MM.1S (cell line): ENCODE data around the gene SLC17A8.

Experiments
- DNase-seq: peaks from one replicate; pipeline ENCODE4 v3.0.0-alpha.2; 2015
- H2AFZ ChIP-seq: fragments of 300-600 bp; sonication (generic); 2 replicates; pipeline ENCODE4 v1.6.0; 2016; ENCODE audit warnings: antibody characterized with exemption, low read length
- H3F3A ChIP-seq: fragments of 300-600 bp; sonication (generic); 2 replicates; pipeline ENCODE4 v1.6.1; 2016; ENCODE audit warnings: mild to moderate bottlenecking, antibody characterized with exemption, low read length, moderate library complexity, mixed read lengths; ENCODE audit not compliant: insufficient read depth
- H3K27ac ChIP-seq: fragments of 300-600 bp; sonication (generic); 2 replicates; pipeline ENCODE4 v1.5.1; 2016; ENCODE audit warnings: mild to moderate bottlenecking, low read length
- H3K27me3 ChIP-seq: fragments of 300-600 bp; sonication (generic); replicated peaks from 2 replicates; pipeline ENCODE4 v1.6.0; 2016; ENCODE audit warnings: low read length; ENCODE audit not compliant: insufficient read depth
- H3K36me3 ChIP-seq: fragments of 300-600 bp; sonication (generic); replicated peaks from 2 replicates; pipeline ENCODE4 v1.6.1; 2016; ENCODE audit warnings: mild to moderate bottlenecking, low read length, mixed read lengths; ENCODE audit not compliant: insufficient read depth
- H3K4me1 ChIP-seq: fragments of 300-600 bp; sonication (generic); 2 replicates; pipeline ENCODE4 v1.6.1; 2016; ENCODE audit warnings: low read length, mixed read lengths
- H3K4me2 ChIP-seq: fragments of 300-600 bp; sonication (generic); 2 replicates; pipeline ENCODE4 v1.6.0; 2016; ENCODE audit warnings: low read depth, low read length
- H3K4me3 ChIP-seq: fragments of 300-600 bp; sonication (generic); 2 replicates; pipeline ENCODE4 v1.5.1; 2016; ENCODE audit warnings: low read length, mixed read lengths
- H3K79me2 ChIP-seq: fragments of 300-600 bp; sonication (generic); 2 replicates; pipeline ENCODE4 v1.6.1; 2016; ENCODE audit warnings: mixed run types, low read length, mixed read lengths
- H3K9ac ChIP-seq: fragments of 300-600 bp; sonication (generic); 2 replicates; pipeline ENCODE4 v1.6.1; 2016; ENCODE audit warnings: low read length, mixed read lengths
- H3K9me2 ChIP-seq: fragments of 300-600 bp; sonication (generic); replicated peaks from 2 replicates; pipeline ENCODE4 v1.6.1; 2016; ENCODE audit warnings: mild to moderate bottlenecking, low read length, mixed read lengths; ENCODE audit not compliant: insufficient read depth
- H3K9me3 ChIP-seq: fragments of 300-600 bp; sonication (generic); replicated peaks from 2 replicates; pipeline ENCODE4 v1.6.1; 2016; ENCODE audit warnings: mild to moderate bottlenecking, low read length, mixed read lengths; ENCODE audit not compliant: insufficient read depth
- H4K20me1 ChIP-seq: fragments of 300-600 bp; sonication (generic); 2 replicates; pipeline ENCODE4 v1.6.1; 2016; ENCODE audit warnings: mild to moderate bottlenecking, low read length, moderate library complexity, mixed read lengths; ENCODE audit not compliant: insufficient read depth
- EZH2 ChIP-seq: fragments of 300-600 bp; sonication (generic); optimal IDR thresholded peaks from 2 replicates; pipeline ENCODE3; 2017; ENCODE audit warnings: low read depth, mild to moderate bottlenecking, antibody characterized with exemption, low read length, mixed read lengths
- EZH2phosphoT487 ChIP-seq: fragments of 300-600 bp; sonication (generic); IDR thresholded peaks from 2 replicates; pipeline ENCODE4 v1.6.1; 2018; ENCODE audit warnings: antibody characterized with exemption, low read length
- TF ChIP-seq, protein P1 (sequence below): fragments of 300-600 bp; sonication (generic); IDR thresholded peaks from 2 replicates; pipeline ENCODE4 v1.5.1; 2016; ENCODE audit warnings: antibody characterized with exemption, low read length, mixed read lengths

Gene SLC17A8

DNA sequence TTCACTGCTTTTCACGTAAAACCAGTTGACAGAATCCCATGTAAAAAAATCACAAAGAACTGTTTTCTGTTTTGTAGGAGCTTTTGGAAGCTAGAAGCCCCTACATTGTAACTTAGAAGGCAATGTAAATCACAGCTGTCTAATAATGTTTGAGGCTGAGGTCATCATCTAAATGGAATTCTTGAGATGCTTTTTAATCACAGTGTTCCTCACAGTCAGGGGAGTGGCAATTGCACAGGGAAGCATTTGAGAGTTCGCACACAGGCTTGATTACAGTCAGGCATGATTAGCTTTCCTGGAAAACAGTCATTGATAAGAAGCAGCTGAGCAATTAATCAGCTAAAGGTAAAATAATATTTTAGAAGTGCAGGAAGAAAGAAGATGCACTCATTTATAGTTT, 2.9 kb downstream of the SLC17A8 start:
- no peaks in the 10 kb centered on the region for H3F3A ChIP-seq
- no peaks in the 10 kb centered on the region for H3K79me2 ChIP-seq
- no peak overlapping the region for H3K9ac ChIP-seq
- no peaks in the 10 kb centered on the region for H4K20me1 ChIP-seq
- H3K36me3 ChIP-seq, result no peaks in the 10 kb centered on the region
- H3K9me2 ChIP-seq, result no peaks in the 10 kb centered on the region
- H3K27me3 ChIP-seq, result no peaks in the 10 kb centered on the region
- no peaks in the 10 kb centered on the region for H3K9me3 ChIP-seq
- no peaks in the 10 kb centered on the region for H3K4me1 ChIP-seq
- DNase-seq, result no peak
- no peak overlapping the region for H3K4me2 ChIP-seq
- H3K27ac ChIP-seq, result no peak overlapping the region
- no peak for TF ChIP-seq EZH2
- TF ChIP-seq, protein P1, sequence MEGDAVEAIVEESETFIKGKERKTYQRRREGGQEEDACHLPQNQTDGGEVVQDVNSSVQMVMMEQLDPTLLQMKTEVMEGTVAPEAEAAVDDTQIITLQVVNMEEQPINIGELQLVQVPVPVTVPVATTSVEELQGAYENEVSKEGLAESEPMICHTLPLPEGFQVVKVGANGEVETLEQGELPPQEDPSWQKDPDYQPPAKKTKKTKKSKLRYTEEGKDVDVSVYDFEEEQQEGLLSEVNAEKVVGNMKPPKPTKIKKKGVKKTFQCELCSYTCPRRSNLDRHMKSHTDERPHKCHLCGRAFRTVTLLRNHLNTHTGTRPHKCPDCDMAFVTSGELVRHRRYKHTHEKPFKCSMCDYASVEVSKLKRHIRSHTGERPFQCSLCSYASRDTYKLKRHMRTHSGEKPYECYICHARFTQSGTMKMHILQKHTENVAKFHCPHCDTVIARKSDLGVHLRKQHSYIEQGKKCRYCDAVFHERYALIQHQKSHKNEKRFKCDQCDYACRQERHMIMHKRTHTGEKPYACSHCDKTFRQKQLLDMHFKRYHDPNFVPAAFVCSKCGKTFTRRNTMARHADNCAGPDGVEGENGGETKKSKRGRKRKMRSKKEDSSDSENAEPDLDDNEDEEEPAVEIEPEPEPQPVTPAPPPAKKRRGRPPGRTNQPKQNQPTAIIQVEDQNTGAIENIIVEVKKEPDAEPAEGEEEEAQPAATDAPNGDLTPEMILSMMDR, result no peak
- TF ChIP-seq EZH2phosphoT487, result no peak
- H2AFZ ChIP-seq, result no peak overlapping the region
- H3K4me3 ChIP-seq, result no peak overlapping the region

DNA sequence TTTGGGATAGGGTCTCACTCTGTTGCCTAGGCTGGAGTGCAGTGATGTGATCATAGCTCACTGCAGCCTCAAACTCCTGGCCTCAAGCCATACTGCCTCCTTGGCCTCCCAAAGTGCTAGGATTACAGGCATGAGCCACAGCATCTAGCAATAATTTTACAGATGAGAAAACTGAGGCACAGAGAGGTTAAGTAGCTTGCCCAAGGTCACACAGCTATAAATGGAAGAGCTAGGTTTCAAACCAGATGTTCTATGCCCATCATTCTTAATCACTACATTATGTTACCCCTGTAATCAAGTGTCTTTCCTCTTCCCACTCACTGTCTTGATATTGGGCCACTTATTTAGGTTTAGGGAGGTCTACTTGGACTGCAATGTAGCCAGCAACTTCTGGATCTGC, 3.6 kb downstream of the SLC17A8 start:
- Histone ChIP-seq H3K4me1 (no peaks in the 10 kb centered on the region), H3K9me3 (no peaks in the 10 kb centered on the region), H3K27ac (no peak overlapping the region), H4K20me1 (no peaks in the 10 kb centered on the region), H3K4me3 (no peak overlapping the region), H2AFZ (no peak overlapping the region), H3K36me3 (no peaks in the 10 kb centered on the region), H3K27me3 (no peaks in the 10 kb centered on the region), H3F3A (no peaks in the 10 kb centered on the region), H3K79me2 (no peaks in the 10 kb centered on the region), H3K9ac (no peak overlapping the region), H3K9me2 (no peaks in the 10 kb centered on the region), H3K4me2 (no peak overlapping the region)
- no peak for TF ChIP-seq EZH2phosphoT487
- TF ChIP-seq EZH2, result no peak
- TF ChIP-seq, protein P1, result no peak
- DNase-seq, result no peak

DNA sequence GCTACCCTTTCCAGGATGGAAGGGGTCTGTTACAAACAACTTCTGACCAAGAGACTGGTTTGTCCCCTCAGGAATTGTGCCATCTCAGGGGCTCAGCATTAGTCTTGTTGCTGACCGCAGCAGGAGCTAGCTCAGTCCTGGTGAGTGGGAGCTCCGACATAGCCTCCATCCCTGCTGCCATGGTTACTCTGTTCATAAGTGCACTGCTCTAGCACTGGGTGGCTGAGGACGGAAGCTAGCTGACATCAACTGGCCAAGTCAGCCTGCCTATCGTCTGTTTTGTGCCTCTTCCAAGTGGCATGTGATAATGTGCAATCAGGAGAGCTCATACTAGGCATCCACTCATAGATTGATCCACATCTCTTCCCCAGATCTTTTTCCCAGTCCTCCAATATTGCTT, 7.5 kb downstream of the SLC17A8 start:
- H3K4me1 ChIP-seq, result no peaks in the 10 kb centered on the region

More for the DNA sequence above, 7.5 kb downstream of the SLC17A8 start:
- H3K27me3 ChIP-seq, result no peaks in the 10 kb centered on the region
- no peak for DNase-seq
- H3K9me3 ChIP-seq, result no peaks in the 10 kb centered on the region
- no peak overlapping the region for H2AFZ ChIP-seq
- no peaks in the 10 kb centered on the region for H4K20me1 ChIP-seq
- H3K4me3 ChIP-seq, result no peak overlapping the region
- no peaks in the 10 kb centered on the region for H3K79me2 ChIP-seq
- no peak overlapping the region for H3K27ac ChIP-seq
- no peak overlapping the region for H3K4me2 ChIP-seq
- no peaks in the 10 kb centered on the region for H3K36me3 ChIP-seq
- H3K9ac ChIP-seq, result no peak overlapping the region
- TF ChIP-seq EZH2, result no peak
- TF ChIP-seq, protein P1, result no peak
- TF ChIP-seq EZH2phosphoT487, result no peak
- H3K9me2 ChIP-seq, result no peaks in the 10 kb centered on the region
- no peaks in the 10 kb centered on the region for H3F3A ChIP-seq
